Suprapubic skin (tissue), 4 donors: Measurements from ENCODE around the gene SP7.

Experiments
- CTCF ChIP-seq, 2 donors: fragments of 200-600 bp in 1 of 2; fragments of 450-650 bp in 1 of 2; sonication (generic) in 1 of 2; IDR thresholded peaks; one replicate each; pipeline ENCODE4 v1.5.1; 2016 to 2019; ENCODE audit warnings: antibody characterized with exemption in 2 of 2, mild to moderate bottlenecking in 1 of 2, moderate library complexity in 1 of 2
- EP300 ChIP-seq: sonication (generic); formaldehyde crosslinking; IDR thresholded peaks from one replicate; pipeline ENCODE4 v1.6.1; 2017; ENCODE audit warnings: antibody characterized with exemption
- POLR2A ChIP-seq, 2 donors: fragments of 450-650 bp; IDR thresholded peaks; one replicate each; pipeline ENCODE4 v1.6.1; 2017; ENCODE audit warnings: antibody characterized with exemption in 2 of 2, mild to moderate bottlenecking in 2 of 2, moderate library complexity in 2 of 2
- POLR2AphosphoS5 ChIP-seq, 3 donors: sonication (generic); formaldehyde crosslinking; IDR thresholded peaks; one replicate each; pipeline ENCODE4 v1.6.1; 2017; ENCODE audit warnings: antibody characterized with exemption in 3 of 3

- no peak for TF ChIP-seq POLR2A (IDR thresholded peaks at IDR 0.05)
- TF ChIP-seq CTCF (IDR thresholded peaks at IDR 0.05): peak in 1 of 2 donors; percentile 7
- TF ChIP-seq POLR2AphosphoS5 (IDR thresholded peaks at IDR 0.05): no peak
- no peak for TF ChIP-seq EP300
Observed at GRCh38 chr12:53327435-53328042, 8.6 kb downstream of the SP7 start.
